Loucy (cell line): ENCODE results near the gene DPF3.

Source experiments
- CTCF ChIP-seq: fragments of 200-600 bp; sonication (generic); conservative IDR thresholded peaks from 2 replicates; pipeline ENCODE4 v1.5.1; 2014; ENCODE audit warnings: mild to moderate bottlenecking, antibody characterized with exemption, low read length
- EZH2phosphoT487 ChIP-seq: fragments of 200-600 bp; IDR thresholded peaks from 2 replicates; pipeline ENCODE4 v1.6.1; 2018; ENCODE audit warnings: antibody characterized with exemption, mild to moderate bottlenecking, moderate library complexity, borderline replicate concordance

GRCh38 chr14:72603639-72604038 lies 290.3 kb downstream of the DPF3 start:
- TF ChIP-seq CTCF (no peak), EZH2phosphoT487 (no peak)
